Fibroblast of lung (primary cell): ENCODE results near the gene SEMG2. TPM values are rescaled to one million over a fixed set of nuclear protein-coding genes. Genes with fewer than 3 reads are reported as not detected.

ENCODE experiments used
- DNase-seq, 2 donors: peaks; one replicate each; pipeline versions ENCODE4 v3.0.0 to v3.0.0-alpha.2; 2010; ENCODE audit warnings: low read depth in 2 of 2
- H2AFZ ChIP-seq: 2 replicates; pipeline ENCODE4 v1.5.1; 2012; ENCODE audit warnings: low read length, control low read depth, inconsistent platforms
- H3K27ac ChIP-seq: 2 replicates; pipeline ENCODE4 v1.5.1; 2011; ENCODE audit warnings: low read length, control low read depth; ENCODE audit not compliant: insufficient read depth
- H3K27me3 ChIP-seq: 2 replicates; pipeline ENCODE4 v1.5.1; 2011; ENCODE audit warnings: mild to moderate bottlenecking, low read length; ENCODE audit not compliant: control insufficient read depth, insufficient read depth
- H3K36me3 ChIP-seq: 2 replicates; pipeline ENCODE4 v1.5.1; 2011; ENCODE audit warnings: low read length; ENCODE audit not compliant: control insufficient read depth, insufficient read depth
- H3K4me1 ChIP-seq: 2 replicates; pipeline ENCODE4 v1.5.1; 2011; ENCODE audit warnings: low read length; ENCODE audit not compliant: control insufficient read depth, insufficient read depth; ENCODE audit errors: extremely low read depth
- H3K4me2 ChIP-seq: 2 replicates; pipeline ENCODE4 v1.5.1; 2011; ENCODE audit warnings: low read length, control low read depth; ENCODE audit not compliant: insufficient read depth; ENCODE audit errors: extremely low read depth
- H3K4me3 ChIP-seq, 4 experiments: fragments of 200-600 bp in 1 of 4; sonication (generic) in 1 of 4; replicated peaks in 1 of 4; 2 replicates each; pipeline ENCODE4 v1.5.1; 2011 to 2016; ENCODE audit warnings: low read length in 4 of 4, low read depth in 3 of 4, mild to moderate bottlenecking in 3 of 4, control low read depth in 2 of 4, inconsistent platforms in 1 of 4, mixed read lengths in 1 of 4; ENCODE audit not compliant: insufficient read depth in 1 of 4; ENCODE audit errors: control extremely low read depth in 1 of 4
- H3K79me2 ChIP-seq: 2 replicates; pipeline ENCODE4 v1.5.1; 2012; ENCODE audit warnings: mild to moderate bottlenecking, low read length, inconsistent platforms; ENCODE audit not compliant: control insufficient read depth, insufficient read depth
- H3K9ac ChIP-seq: 2 replicates; pipeline ENCODE4 v1.5.1; 2011; ENCODE audit warnings: mild to moderate bottlenecking, low read length, control low read depth; ENCODE audit not compliant: insufficient read depth
- H3K9me3 ChIP-seq: 2 replicates; pipeline ENCODE4 v1.5.1; 2012; ENCODE audit warnings: low read depth, low read length; ENCODE audit not compliant: control insufficient read depth, insufficient read depth
- H4K20me1 ChIP-seq: 2 replicates; pipeline ENCODE4 v1.5.1; 2011; ENCODE audit warnings: low read length; ENCODE audit not compliant: control insufficient read depth, insufficient read depth; ENCODE audit errors: extremely low read depth
- EZH2 ChIP-seq: IDR thresholded peaks from 2 replicates; pipeline ENCODE4 v1.5.1; 2012; ENCODE audit warnings: low read length, control low read depth, mild to moderate bottlenecking; ENCODE audit errors: missing control alignments
- polyA plus RNA-seq, 2 donors: library from polyadenylated mRNA; depleted of rRNA in 1 of 2; stranded (reverse) in 1 of 2; unstranded in 1 of 2; fragments of >200 nt; gene quantifications; 2 replicates each; pipeline ENCODE4 v1.2.1, GENCODE V29; 2011 to 2012; ENCODE audit warnings: missing spikeins in 1 of 2
- total RNA-seq: library from RNA; depleted of rRNA; stranded (reverse); fragments of >200 nt; gene quantifications from 2 replicates; pipeline ENCODE4 v1.2.1, GENCODE V29; 2014
- TF ChIP-seq, protein P1 (sequence below), 2 donors: IDR thresholded peaks in 1 of 2; conservative IDR thresholded peaks in 1 of 2; 1 replicate in 1 of 2; 2 replicates in 1 of 2; pipeline ENCODE4 v1.5.1; 2011 to 2012; ENCODE audit warnings: low read length in 2 of 2, control low read depth in 1 of 2, inconsistent platforms in 1 of 2, low read depth in 1 of 2, mild to moderate bottlenecking in 1 of 2

The SEMG2 gene
- total and polyA plus RNA-seq, 2 donors (not counting 1 experiment from before 2014, with no cell fraction given) = not detected

DNA sequence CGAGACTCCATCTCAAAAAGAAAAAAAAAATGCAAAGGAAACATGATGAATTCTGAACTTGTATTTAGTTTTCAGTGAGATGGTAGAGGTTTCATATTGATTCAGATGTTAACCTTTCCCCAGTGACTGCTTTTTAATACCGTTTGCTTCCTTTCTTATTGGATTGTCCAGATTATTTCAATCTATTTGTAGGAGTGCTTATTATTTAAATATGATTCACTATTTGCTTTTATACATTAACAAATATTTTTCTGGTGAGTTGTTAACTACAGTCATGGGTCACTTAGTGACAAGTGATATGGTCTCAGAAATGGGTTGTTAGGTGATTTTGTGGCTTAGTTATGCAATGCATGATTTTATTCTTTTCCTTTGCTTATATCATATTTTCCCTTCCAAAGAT is 38.1 kb upstream of the SEMG2 start:
- no peak for DNase-seq
- Histone ChIP-seq H3K4me3 (no peak overlapping the region), H3K9ac (no peak overlapping the region), H3K4me1 (no peaks in the 10 kb centered on the region), H3K79me2 (no peaks in the 10 kb centered on the region), H3K4me2 (no peak overlapping the region), H3K36me3 (no peaks in the 10 kb centered on the region), H3K27ac (no peak overlapping the region), H4K20me1 (no peaks in the 10 kb centered on the region), H3K27me3 (no peaks in the 10 kb centered on the region), H2AFZ (no peak overlapping the region), H3K9me3 (no peaks in the 10 kb centered on the region)
- TF ChIP-seq, protein P1, sequence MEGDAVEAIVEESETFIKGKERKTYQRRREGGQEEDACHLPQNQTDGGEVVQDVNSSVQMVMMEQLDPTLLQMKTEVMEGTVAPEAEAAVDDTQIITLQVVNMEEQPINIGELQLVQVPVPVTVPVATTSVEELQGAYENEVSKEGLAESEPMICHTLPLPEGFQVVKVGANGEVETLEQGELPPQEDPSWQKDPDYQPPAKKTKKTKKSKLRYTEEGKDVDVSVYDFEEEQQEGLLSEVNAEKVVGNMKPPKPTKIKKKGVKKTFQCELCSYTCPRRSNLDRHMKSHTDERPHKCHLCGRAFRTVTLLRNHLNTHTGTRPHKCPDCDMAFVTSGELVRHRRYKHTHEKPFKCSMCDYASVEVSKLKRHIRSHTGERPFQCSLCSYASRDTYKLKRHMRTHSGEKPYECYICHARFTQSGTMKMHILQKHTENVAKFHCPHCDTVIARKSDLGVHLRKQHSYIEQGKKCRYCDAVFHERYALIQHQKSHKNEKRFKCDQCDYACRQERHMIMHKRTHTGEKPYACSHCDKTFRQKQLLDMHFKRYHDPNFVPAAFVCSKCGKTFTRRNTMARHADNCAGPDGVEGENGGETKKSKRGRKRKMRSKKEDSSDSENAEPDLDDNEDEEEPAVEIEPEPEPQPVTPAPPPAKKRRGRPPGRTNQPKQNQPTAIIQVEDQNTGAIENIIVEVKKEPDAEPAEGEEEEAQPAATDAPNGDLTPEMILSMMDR (conservative IDR thresholded peaks at IDR 0.05 in 1 of 2, IDR thresholded peaks at IDR 0.05 in 1 of 2; ENCODE audit: low read depth in 1 of 2, low read length in 2 of 2) = no peak
- no peak for TF ChIP-seq EZH2

DNA sequence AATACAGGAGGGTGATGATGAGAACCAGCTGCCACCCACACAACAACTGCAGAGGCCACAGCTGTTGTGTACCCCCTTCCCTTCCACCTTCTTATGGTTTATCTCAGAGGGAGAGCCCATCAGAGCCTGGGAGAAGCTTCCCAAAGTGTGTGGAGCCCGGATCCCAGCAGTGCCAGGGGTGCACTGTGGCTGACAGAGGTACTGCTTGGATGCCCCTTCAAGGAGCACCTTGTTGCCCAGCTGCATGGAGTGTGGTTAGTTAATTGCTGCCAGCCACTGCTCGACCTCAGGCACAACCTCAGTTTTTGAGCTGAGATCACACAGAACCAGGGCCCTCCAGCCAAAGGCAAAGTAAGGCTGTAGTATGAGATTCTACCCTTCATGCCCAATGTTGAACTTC is 33.5 kb upstream of the SEMG2 start:
- TF ChIP-seq, protein P1 (conservative IDR thresholded peaks at IDR 0.05 in 1 of 2, IDR thresholded peaks at IDR 0.05 in 1 of 2; ENCODE audit: low read depth in 1 of 2, low read length in 2 of 2) = no peak
- TF ChIP-seq EZH2 = no peak
- no peak for DNase-seq
- no peak overlapping the region for H3K9ac ChIP-seq
- no peaks in the 10 kb centered on the region for H3K36me3 ChIP-seq
- H3K4me1 ChIP-seq = no peaks in the 10 kb centered on the region
- H4K20me1 ChIP-seq = no peaks in the 10 kb centered on the region
- H3K27me3 ChIP-seq = peaks cover 2% of the 10 kb centered on the region
- no peak overlapping the region for H2AFZ ChIP-seq
- no peaks in the 10 kb centered on the region for H3K9me3 ChIP-seq
- no peak overlapping the region for H3K4me2 ChIP-seq
- H3K4me3 ChIP-seq = no peak overlapping the region
- H3K79me2 ChIP-seq = no peaks in the 10 kb centered on the region
- no peak overlapping the region for H3K27ac ChIP-seq

DNA sequence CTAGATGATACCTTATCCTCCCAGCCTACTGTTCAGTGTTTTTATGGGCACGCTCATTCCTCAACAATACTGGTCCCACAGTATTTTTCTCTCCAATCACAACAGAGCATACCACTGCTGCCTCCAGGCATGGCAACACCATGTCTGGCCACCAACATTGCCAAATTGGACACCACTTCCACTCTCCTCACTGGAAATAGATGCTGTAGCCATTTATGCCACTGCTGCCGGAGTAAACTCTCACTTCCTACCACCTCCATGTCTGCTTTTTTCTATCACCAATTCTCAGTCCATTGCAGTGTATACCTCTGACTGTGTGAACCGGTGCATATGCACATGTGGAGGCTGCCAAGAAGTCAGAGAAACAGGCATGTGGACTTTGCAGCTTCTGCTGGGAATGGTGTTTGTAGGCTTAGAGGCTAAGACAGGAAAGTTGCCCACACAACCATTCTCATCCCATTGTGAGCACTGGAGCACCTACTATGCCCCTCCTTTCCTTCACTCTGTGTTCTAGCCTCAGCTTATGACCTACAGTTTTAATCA is 32.0 kb upstream of the SEMG2 start:
- TF ChIP-seq, protein P1 (conservative IDR thresholded peaks at IDR 0.05 in 1 of 2, IDR thresholded peaks at IDR 0.05 in 1 of 2; ENCODE audit: low read depth in 1 of 2, low read length in 2 of 2) = no peak
- no peak for TF ChIP-seq EZH2
- Histone ChIP-seq H2AFZ (no peak overlapping the region), H3K4me3 (no peak overlapping the region)

More for the DNA sequence above, 32.0 kb upstream of the SEMG2 start:
- Histone ChIP-seq H3K36me3 (no peaks in the 10 kb centered on the region), H3K9me3 (no peaks in the 10 kb centered on the region), H4K20me1 (no peaks in the 10 kb centered on the region), H3K9ac (no peak overlapping the region), H3K27me3 (peaks cover 2% of the 10 kb centered on the region), H3K4me2 (no peak overlapping the region), H3K4me1 (no peaks in the 10 kb centered on the region), H3K79me2 (no peaks in the 10 kb centered on the region), H3K27ac (no peak overlapping the region)
- no peak for DNase-seq
